Measurements from ENCODE around the gene SLC7A6OS.

DNA sequence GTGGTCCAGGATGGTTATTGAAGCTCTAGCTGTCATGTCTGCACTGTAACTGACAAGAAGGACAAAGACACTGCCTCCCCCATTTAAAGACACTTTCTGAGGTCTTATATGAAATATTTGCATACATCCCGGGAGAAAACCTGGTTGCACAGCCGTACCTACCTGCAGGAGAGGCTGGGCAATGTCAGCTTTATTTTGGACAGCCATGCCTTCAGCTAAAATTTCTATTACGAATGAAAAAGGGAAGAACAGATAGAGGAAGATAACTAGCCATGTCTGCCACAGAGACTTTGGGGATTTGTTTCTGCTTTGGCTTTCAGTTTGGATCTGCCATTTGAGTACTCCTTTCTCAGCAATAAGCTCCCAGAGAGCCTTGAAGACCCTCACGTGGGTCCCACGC lies 27.4 kb downstream of the SLC7A6OS start:
- TF ChIP-seq, protein P1, sequence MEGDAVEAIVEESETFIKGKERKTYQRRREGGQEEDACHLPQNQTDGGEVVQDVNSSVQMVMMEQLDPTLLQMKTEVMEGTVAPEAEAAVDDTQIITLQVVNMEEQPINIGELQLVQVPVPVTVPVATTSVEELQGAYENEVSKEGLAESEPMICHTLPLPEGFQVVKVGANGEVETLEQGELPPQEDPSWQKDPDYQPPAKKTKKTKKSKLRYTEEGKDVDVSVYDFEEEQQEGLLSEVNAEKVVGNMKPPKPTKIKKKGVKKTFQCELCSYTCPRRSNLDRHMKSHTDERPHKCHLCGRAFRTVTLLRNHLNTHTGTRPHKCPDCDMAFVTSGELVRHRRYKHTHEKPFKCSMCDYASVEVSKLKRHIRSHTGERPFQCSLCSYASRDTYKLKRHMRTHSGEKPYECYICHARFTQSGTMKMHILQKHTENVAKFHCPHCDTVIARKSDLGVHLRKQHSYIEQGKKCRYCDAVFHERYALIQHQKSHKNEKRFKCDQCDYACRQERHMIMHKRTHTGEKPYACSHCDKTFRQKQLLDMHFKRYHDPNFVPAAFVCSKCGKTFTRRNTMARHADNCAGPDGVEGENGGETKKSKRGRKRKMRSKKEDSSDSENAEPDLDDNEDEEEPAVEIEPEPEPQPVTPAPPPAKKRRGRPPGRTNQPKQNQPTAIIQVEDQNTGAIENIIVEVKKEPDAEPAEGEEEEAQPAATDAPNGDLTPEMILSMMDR (IDR thresholded peaks at IDR 0.05) = no peak
- TF ChIP-seq POLR2A (IDR thresholded peaks at IDR 0.05) = no peak
